Measurements from ENCODE around the gene CAST.
"Not testable (repeated sequence)": the region's sequence is repeated elsewhere in the genome, so short reads cannot be mapped to it uniquely, and the experiment has no call there.

The CAST gene

DNA sequence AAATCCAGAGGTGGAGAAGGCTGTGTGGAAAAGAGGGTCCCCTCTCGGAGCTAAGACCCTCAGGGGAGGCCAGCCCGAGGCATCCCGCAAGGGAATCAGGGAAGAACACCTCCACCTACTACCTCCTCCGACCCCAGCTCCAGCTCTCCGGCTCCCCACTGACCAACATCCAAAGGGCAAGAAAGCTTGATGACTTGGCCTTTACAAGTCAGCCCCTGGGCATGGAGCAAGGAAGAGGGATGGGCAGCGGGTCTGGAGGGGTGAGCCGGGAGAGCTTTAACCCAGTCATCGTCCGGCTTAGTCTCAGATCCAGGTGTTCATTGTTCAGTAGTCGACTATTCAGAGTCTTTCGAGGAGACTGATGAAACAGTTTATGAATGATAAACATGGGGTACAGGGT is 113.5 kb downstream of the CAST start:
- DNase-seq (ENCODE audit: low spot score in 2 of 2): no peak
- Mint-ChIP-seq H3K27ac (peak overlapping the region; percentile 21), H3K36me3 (peaks cover 99% of the 10 kb centered on the region), H3K9me3 (no peaks in the 10 kb centered on the region), H3K4me1 (peaks cover 10% of the 10 kb centered on the region), H3K4me3 (no peak overlapping the region)
- ATAC-seq: no peak

GRCh38 chr5:96776621-96777020 is 114.4 kb downstream of the CAST start:
- peak overlapping the region; percentile 21 for H3K27ac Mint-ChIP-seq
- peaks cover 99% of the 10 kb centered on the region for H3K36me3 Mint-ChIP-seq
- H3K4me3 Mint-ChIP-seq: no peak overlapping the region
- no peak for DNase-seq (ENCODE audit: low spot score in 2 of 2)
- ATAC-seq: no peak
- H3K9me3 Mint-ChIP-seq: no peaks in the 10 kb centered on the region
- H3K4me1 Mint-ChIP-seq: peaks cover 3% of the 10 kb centered on the region

GRCh38 chr5:96778409-96778808 is 116.2 kb downstream of the CAST start:
- no peak for DNase-seq (ENCODE audit: low spot score in 2 of 2)
- H3K4me1 Mint-ChIP-seq: no peaks in the 10 kb centered on the region
- H3K4me3 Mint-ChIP-seq: no peak overlapping the region
- H3K9me3 Mint-ChIP-seq: no peaks in the 10 kb centered on the region
- H3K36me3 Mint-ChIP-seq: peaks cover 100% of the 10 kb centered on the region
- peak overlapping the region; percentile 66 for H3K27ac Mint-ChIP-seq
- no peak for ATAC-seq

DNA sequence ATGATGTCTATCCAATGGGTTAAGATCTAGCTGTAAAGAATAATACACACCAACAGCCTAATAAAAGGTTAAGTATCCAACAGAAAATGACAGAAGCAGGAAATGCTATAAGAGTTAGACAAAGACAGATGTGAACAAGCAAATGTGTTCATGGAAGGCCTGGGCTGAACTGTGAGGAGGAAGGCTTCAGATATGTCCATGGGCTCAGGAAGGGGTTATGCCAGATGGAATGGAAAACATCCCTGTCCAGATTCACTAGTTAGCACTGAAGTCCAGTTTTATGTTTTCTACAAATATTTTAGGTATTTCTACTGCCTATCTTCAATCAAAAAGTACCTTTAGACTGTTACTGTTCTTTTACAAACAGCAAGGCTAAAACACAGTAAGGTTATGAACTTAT is 118.5 kb downstream of the CAST start:
- no peak overlapping the region for H3K4me3 Mint-ChIP-seq
- DNase-seq (ENCODE audit: low spot score in 2 of 2): no peak
- ATAC-seq: no peak
- H3K27ac Mint-ChIP-seq: peak overlapping the region; percentile 57
- H3K36me3 Mint-ChIP-seq: peaks cover 100% of the 10 kb centered on the region
- H3K9me3 Mint-ChIP-seq: no peaks in the 10 kb centered on the region
- H3K4me1 Mint-ChIP-seq: no peaks in the 10 kb centered on the region

DNA sequence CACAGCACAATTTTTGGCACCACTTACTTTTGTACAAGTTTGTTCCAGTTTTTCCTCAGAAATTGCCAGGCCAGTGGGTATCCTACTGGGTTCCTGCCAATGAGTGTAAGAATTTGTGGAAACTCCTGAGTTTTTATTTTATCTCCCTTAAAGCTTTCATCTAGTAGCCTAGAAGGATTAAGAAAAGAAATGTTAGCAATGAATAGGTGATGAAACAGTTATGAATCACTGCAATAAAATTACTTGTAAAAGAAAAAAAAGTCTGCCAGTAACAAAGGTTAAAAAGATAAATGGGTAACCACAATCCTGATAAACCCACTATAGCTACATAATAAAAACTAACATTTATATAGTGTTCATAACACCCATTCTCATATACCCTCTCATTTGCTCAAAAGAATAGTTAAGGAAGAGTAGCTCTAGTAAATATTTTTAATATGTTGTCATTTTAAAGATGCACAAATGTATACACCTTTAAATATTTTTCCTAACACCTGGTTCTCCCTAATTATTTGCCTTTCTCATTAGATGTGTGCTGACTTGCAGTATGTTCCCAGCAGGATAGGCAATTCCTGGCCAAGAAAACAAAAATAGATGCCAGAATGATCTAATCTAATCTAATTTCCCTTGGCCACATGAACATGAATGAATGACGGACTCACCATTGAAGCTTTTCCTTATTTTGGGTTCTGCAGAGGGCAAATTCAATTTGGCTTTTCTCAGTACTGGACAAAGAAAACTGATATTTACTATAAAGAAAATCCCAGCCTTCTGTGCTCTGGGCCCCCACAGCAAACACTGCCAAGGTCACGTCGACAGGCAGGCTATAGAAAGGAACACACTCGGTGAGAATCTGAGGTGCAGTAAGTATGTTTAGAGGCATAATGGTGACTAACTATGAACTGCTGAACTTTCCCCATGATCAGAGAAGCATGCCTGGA is 119.1 kb downstream of the CAST start:
- Mint-ChIP-seq H3K36me3 (peaks cover 100% of the 10 kb centered on the region), H3K4me3 (no peak overlapping the region), H3K27ac (peak overlapping the region; percentile 57), H3K9me3 (no peaks in the 10 kb centered on the region), H3K4me1 (no peaks in the 10 kb centered on the region)
- DNase-seq (ENCODE audit: low spot score in 2 of 2) (no peak), ATAC-seq (no peak)

GRCh38 chr5:96783326-96783725 is 121.2 kb downstream of the CAST start:
- no peak overlapping the region for H3K4me3 Mint-ChIP-seq
- H3K36me3 Mint-ChIP-seq: peaks cover 100% of the 10 kb centered on the region
- H3K4me1 Mint-ChIP-seq: no peaks in the 10 kb centered on the region
- no peak overlapping the region for H3K27ac Mint-ChIP-seq
- ATAC-seq (no peak), DNase-seq (ENCODE audit: low spot score in 2 of 2) (no peak)
- no peaks in the 10 kb centered on the region for H3K9me3 Mint-ChIP-seq

- no peaks in the 10 kb centered on the region for H3K9me3 Mint-ChIP-seq
- ATAC-seq (no peak), DNase-seq (ENCODE audit: low spot score in 2 of 2) (no peak)
- H3K4me1 Mint-ChIP-seq: peaks cover 5% of the 10 kb centered on the region
- H3K27ac Mint-ChIP-seq: peak overlapping the region; percentile 45
- no peak overlapping the region for H3K4me3 Mint-ChIP-seq
- peaks cover 100% of the 10 kb centered on the region for H3K36me3 Mint-ChIP-seq
Observed at GRCh38 chr5:96785326-96786109, 123.3 kb downstream of the CAST start.

- ATAC-seq (peak; percentile 57), DNase-seq (ENCODE audit: low spot score in 2 of 2) (no peak)
- Mint-ChIP-seq H3K4me3 (no peak overlapping the region), H3K36me3 (peaks cover 100% of the 10 kb centered on the region), H3K27ac (peak overlapping the region; percentile 36), H3K4me1 (peaks cover 13% of the 10 kb centered on the region), H3K9me3 (no peaks in the 10 kb centered on the region)
Observed at GRCh38 chr5:96788112-96788749, 126.1 kb downstream of the CAST start.

DNA sequence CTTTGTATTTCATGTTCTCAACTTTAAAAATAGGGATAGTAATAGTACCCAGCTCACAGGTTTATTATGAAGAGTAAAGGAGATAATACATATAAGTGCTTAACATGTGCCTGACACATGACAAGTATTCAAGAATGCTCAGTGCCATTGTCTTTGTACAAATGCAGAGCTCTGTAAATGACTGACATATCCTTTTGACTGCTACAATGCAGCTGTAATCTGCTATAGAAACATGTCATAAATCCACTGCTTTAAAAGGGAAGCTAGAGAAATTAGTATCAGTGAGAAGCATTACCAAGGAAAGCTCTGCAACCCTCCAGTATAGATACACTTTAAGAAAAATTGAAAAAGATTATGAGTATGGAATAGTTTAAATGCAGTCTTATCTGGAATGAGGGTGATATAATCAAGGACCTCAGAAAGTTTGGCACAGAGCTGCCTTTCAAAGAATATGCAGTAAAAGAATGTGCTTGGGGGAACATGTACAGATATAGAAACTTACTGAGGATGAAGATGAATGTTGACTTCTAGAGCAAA is 127.7 kb downstream of the CAST start:
- no peak for DNase-seq (ENCODE audit: low spot score in 2 of 2)
- Mint-ChIP-seq H3K9me3 (no peaks in the 10 kb centered on the region), H3K27ac (peak overlapping the region; percentile 36), H3K36me3 (peaks cover 100% of the 10 kb centered on the region), H3K4me3 (no peak overlapping the region), H3K4me1 (peaks cover 19% of the 10 kb centered on the region)
- no peak for ATAC-seq

DNA sequence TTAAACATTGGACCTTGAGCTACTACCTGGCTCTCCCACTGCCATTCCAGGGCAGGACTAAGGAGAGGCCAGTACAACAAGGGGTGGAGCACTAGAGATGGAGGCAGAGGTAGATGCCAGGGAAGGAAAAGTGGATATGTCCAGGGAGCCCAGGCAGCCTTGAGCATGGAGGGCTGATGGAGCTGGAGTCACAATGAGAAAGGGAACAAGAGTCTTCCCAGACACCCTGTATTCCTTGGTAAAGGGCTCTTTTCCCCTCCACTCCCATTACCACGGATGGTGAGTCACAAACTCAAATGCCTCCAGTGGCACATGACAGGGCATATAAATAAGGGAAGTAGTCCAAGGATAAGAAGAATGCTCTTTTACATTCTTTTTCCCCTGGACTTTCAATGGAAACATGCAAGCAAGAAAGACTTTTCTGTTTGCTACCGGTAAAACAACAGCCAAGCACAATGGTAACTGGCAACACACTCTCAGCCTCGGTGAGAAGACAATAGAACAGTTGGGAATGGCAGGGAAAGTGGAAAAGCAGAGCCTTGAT is 128.9 kb downstream of the CAST start:
- ATAC-seq: no peak
- Mint-ChIP-seq H3K4me1 (peaks cover 31% of the 10 kb centered on the region), H3K9me3 (no peaks in the 10 kb centered on the region), H3K4me3 (no peak overlapping the region), H3K27ac (peak overlapping the region; percentile 36), H3K36me3 (peaks cover 100% of the 10 kb centered on the region)
- no peak for DNase-seq (ENCODE audit: low spot score in 2 of 2)

DNA sequence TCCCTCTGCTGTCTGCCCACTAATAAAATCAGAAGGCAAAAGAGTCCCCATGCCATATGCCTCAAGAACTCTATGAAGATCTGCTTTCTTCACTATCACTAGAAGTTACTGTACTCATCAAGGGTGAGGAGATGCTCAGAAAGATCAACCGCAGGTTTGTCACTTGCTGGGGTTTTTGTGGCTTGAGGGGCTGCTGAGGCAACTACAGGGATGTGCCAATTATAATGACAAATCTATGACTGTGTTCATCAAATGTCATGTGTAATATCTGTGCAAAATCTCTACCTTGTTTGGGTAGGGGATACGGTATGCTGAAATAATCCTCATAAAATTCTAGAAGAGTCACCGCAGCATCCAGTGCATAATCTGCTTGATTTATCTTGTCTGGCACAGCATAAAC is 132.6 kb downstream of the CAST start:
- H3K27ac Mint-ChIP-seq: peak overlapping the region; percentile 46
- H3K4me3 Mint-ChIP-seq: no peak overlapping the region
- H3K4me1 Mint-ChIP-seq: peaks cover 44% of the 10 kb centered on the region
- DNase-seq (ENCODE audit: low spot score in 2 of 2): peak; percentile 21 to 71
- ATAC-seq: peak; percentile 100
- H3K9me3 Mint-ChIP-seq: no peaks in the 10 kb centered on the region
- peaks cover 100% of the 10 kb centered on the region for H3K36me3 Mint-ChIP-seq

DNA sequence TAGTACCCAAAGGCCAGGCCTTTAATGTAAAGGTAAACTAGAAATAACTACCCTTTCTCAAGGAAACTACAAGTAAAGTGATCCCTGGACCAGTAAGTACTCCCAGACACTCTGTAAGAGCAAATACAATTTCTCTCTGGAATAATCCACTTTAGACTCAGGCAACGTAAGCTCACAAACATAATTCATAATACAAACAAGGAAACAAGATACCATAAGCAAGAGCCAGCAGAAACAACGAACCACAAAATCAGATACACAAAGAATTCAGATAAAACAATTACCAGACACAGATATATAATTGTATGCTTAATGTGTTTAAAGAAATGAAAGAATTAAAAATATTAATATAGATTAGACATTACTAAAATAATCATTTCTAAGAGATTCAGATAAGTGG is 133.4 kb downstream of the CAST start:
- H3K36me3 Mint-ChIP-seq: peaks cover 100% of the 10 kb centered on the region
- DNase-seq (ENCODE audit: low spot score in 2 of 2) (no peak), ATAC-seq (no peak)
- H3K9me3 Mint-ChIP-seq: no peaks in the 10 kb centered on the region
- H3K27ac Mint-ChIP-seq: peak overlapping the region; percentile 46
- no peak overlapping the region for H3K4me3 Mint-ChIP-seq
- H3K4me1 Mint-ChIP-seq: peaks cover 45% of the 10 kb centered on the region

GRCh38 chr5:96796434-96796833 is 134.3 kb downstream of the CAST start:
- H3K4me1 Mint-ChIP-seq: peaks cover 39% of the 10 kb centered on the region
- no peak overlapping the region for H3K4me3 Mint-ChIP-seq
- H3K9me3 Mint-ChIP-seq: no peaks in the 10 kb centered on the region
- no peak for DNase-seq (ENCODE audit: low spot score in 2 of 2)
- peaks cover 100% of the 10 kb centered on the region for H3K36me3 Mint-ChIP-seq
- no peak overlapping the region for H3K27ac Mint-ChIP-seq
- ATAC-seq: no peak

GRCh38 chr5:96801718-96802117 is 139.5 kb downstream of the CAST start:
- H3K27ac Mint-ChIP-seq; H3K9me3 Mint-ChIP-seq; H3K4me3 Mint-ChIP-seq; ATAC-seq; DNase-seq (ENCODE audit: low spot score in 2 of 2): not testable (repeated sequence)
- Mint-ChIP-seq H3K4me1 (peaks cover 57% of the 10 kb centered on the region), H3K36me3 (peaks cover 92% of the 10 kb centered on the region)

Data from stimulated activated effector memory CD8-positive, alpha-beta T cell treated with anti-CD3 and anti-CD28 coated beads, Interleukin-12 subunit alpha, Interleukin-12 subunit beta, amount 100 ng/mL, for 72 hours (primary cell).